ENCODE measurements around the gene GAS7.

Gene GAS7

DNA sequence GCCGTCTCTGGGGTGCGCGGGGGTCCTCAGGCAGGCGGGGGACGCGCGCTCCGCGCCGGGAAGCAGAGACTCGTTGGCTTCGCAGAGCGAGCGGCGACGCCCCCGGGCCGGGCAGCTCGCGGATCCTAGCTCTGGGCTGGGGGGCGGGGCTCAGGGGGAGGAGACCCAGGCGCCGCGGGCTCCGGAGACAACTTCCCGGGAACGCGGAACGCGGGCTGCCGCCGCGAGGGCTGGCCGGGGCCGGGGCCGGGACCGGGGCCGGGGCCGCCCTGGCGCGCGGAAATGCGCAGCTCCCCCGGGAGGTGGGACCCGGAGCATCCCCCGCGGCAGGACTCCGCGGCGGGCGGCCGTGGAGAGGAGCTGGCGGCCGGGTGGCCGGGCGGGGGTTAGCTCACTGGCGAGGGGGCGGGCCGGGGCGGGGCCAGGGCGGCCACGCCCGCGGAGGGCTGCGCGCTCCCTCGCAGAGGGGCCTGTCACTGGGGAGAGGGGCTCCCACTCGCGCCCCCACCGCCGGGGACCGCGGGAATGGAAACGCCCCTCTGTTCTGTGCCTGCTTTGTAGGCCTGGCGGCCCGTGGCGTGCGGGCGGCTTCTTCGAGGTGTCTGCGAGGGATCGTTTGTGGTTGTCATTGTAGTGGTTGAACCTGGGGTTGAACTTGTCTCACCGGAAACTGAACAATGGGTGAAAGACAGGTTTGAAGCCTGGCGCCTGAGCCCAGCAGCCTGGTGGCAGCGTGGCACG, at the start of gene GAS7:
Gene GAS7, minus strand, starts transcription at position 98 of the 741 bp plus-strand sequence.
- peak in 42 of 58 donors; percentile 16 to 78 (median 52) for DNase-seq

DNA sequence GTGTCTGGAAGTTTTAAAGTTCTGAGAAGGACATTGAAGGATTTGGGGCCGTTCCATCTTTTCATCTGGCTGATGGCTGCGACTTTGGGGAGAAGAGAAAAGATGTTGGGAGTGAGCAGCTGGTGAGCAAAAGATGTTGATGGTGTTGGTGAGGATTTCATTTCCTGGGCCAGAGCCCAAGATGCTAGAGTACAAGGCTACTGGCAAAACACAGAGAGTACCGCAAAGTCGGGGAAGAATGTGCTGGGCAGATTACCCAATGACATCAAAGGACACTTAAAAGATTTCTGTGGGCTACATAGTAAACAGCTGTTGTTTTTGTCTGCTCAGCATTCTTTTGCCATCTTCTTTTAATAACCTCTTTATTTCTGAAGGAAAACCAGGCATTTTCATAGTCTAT, 49.4 kb upstream of the GAS7 start:
- no peak for DNase-seq

DNA sequence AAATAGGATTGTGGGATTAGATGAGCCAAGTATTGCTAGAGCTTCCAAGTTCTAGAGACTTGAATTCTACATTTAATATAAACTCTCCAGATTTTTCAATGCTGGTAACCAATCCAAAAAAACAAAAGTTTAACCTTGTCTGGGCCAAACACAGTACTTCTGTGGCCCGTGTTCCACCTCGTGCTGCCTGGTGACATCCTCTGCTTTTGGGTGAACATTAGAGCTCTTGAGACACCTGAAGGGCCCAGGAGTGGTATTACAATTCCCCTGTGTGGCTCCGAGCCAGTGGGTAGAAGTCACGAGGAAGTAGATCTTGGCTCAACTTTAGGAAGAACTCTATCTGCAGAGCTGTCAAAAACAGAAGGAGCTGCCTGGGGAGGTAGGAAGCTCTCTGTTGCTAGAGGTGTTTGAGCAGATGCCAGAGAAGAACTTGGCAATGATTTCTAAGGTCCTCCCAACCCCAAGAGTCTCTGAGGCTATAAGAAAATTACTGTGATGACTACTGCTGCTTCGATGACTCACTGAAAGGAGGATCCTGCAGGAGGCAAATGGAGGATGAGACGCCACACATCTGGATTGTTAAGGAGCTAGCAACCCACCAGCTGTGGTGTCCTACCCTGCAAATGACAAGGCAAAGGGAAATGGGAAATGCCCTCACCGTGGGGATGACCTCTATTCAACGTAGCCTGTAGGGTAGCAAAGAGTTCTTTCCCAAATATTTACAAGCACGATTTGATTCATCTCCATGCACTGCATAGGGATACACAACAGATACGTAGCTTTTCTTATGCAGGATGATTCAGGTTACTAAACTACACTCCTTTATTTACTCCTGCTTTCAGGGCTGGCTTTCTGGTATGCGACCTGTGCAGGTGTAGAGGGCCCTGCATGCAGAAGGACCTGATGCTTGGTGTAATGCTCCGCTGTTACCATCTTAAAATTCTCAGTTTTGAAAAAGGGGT, 45.8 kb upstream of the GAS7 start:
- DNase-seq, result peak in 10 of 58 donors; percentile 4 to 53 (median 25)

DNA sequence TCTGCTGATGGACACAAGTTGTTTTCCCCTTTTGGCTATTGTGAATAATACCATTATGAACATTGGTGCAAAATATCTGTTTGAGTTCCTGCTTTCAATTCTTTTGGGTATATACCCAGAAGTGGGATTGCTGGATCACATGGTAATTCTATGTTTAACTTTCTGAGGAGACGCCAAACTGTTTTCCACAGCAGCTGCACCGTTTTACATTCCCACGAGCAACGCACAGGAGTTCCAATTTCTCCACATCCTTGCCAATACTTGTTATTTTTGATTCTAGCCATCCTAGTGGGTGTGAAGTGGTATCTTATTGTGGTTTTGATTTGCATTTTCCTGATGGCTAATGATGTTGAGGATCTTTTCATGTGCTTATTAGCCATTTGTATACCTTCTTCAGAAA, 43.4 kb upstream of the GAS7 start:
- DNase-seq, result no peak

DNA sequence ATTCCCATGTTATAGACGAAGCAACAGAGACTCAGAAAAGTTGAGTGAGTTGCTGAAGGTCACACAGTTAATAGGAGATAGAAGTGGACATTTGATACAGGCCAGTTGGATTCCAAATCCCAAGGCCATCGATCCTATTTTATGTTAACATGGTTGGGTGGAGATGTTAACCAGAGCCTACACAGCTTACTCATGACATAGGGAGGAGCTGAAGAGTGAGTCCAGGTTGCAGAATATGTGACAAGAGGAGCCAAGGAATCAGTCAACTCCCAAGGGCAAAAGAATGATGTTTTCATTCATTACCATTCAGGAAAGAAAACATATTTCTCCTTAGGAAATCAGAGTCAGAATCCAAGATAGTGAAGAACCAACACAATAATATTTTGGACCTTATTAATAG, 40.3 kb upstream of the GAS7 start:
- DNase-seq, result no peak

DNA sequence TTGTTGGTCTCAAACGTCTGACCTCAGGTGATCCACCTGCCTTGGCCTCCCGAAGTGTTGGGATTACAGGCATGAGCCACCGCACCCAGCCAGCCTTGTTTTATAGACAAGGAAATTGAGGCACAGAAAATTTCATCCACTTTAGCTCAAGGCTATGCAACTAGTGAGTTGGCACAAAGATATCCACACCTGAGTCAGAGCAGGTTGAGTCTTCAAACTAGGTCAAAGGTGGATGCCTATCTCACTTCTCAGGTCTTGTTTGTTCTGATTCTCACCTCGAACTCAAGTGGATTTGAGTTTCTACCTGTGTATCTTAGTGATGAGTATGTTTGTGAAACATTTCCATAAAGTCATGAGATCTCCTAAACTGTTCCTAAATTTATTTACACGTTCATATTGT, 35.6 kb upstream of the GAS7 start:
- no peak for DNase-seq

DNA sequence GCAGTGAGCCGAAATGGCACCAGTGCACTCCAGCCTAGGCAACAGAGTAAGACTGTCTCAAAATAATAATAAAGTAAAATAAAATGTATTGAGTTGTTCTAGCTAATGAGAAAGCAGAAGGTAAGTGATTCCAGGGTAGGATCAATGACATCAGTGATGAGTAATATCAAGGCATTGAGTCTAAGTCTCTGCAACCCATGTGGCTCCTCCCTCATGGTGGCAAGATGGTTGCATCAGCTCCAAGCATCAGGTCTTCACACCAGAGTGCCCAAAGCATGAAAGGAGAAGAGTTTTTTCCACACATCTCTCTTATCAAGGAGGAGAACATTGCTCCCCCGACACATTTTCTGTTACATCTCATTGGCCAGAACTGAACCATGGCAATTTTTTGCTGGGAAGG, 34.8 kb upstream of the GAS7 start:
- no peak for DNase-seq

DNA sequence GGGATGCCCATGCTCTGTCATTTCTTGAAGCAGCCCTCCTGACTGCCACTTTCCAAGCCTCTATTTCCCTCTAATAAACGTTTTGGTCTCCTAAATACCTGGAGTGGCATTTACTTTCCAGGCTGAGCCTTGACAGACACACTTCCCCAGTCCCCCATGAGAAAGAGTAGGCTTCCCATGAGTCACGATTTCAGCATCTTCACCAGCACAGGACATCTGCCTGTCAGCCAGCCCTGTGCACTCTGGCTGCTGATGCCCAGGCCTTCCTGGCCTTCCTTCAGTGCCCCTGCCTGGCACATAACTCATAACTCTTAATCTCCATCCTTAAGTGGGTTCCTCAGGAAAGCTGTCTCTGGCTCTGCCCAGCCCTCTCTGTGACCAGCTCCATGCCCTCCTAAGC, 30.8 kb upstream of the GAS7 start:
- no peak for DNase-seq

DNA sequence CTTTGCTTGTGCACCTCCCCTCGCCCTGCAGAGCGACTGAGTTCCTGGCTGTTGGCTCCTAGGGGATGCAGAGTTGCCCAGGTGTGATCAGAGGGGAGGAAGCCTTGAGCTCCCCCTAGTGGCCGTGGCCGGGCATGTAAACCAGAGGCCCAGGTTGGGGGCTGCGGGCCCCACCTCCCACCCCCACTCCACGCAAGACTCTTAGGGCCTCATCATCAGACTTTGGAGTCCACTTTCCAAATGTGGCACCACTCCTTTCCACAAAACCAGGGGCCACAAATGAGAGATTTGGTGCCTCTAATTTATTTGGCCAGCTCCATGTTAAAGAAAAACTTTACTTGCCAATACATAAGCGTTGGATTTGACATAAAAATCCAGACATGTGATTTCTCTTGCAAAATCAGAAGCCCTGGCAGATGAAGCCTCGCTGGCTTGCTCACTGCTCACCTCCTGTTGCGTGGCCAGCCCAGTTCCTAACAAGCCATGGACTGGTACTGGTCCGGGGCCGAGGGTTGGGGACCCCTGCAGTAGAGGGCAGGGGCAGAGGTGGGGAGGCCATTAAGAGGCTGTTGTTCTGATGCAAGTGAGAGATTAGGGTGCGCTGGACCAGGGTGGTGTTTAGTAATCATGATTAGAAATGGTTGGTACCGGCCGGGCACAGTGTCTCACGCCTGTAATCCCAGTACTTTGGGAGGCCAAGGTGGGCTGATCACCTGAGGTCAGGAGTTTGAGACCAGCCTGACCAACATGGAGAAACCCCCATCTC, 28.7 kb upstream of the GAS7 start:
- peak in 26 of 58 donors; percentile 2 to 63 (median 15) for DNase-seq

DNA sequence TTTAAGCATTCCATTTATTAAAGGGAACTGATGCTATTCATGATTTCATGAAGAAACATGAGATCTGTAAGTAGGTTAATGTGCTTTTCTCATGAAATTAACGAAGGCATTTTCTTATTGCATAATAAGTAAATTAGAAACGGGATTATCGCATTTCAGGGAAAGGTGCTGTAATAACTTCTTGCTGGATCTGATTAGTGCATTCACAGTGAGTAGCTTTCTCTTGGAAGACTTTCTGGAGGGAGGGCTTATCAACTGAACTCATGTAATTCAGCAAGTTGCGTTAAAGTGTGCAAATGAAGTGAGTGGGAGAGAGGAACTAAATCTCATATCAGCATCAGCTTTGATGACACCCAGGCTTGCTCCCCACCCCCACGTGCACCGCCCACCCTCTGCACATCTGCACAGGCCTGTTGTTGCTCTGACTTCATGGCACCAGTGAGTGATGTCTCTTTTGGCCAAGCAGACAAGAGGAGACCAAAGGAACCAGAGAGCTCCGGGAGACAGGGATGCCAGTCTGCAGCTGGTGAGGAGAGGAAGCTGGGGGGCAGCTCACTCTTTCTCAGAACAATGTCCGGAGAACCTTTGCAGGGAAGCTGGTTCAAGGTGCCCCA, 26.3 kb upstream of the GAS7 start:
- DNase-seq, result peak in 37 of 58 donors; percentile 4 to 70 (median 33)

DNA sequence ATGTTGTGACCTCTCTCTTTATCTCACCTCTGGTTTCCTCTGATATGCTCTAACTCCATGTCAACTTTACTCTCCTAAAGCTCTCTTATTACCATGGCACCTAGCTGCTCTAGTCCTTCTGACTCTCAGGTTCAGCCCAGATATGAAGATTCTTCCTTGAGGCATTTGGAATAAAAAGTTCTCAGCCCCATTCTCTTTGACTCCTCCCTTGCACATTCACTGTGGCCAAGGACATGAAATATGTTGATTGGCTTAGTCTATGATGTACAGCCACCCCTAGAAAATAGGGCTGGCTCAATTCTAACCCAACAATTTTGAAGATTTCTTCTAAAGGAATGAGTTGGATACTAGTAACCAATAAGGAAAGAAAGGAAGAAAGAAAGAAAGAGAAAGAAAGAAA, 20.8 kb upstream of the GAS7 start:
- no peak for DNase-seq

DNA sequence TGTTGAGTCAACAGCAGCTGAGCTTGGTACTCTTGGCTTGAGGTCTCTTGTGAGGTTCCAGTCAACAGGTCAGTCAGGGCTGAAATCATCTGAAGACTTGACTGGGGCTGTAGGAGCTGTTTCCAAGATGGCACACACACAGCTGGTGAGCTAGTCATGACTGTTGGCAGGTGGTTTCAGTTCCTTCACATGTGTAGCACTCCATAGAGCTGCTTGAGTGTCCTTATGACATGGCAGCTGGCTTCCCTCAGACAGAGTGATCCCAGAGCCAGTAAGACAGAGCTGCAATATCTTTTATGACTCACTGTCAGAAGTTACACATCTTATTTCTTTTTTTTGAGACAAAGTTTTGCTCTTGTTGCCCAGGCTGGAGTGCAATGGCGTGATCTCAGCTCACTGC, 19.5 kb upstream of the GAS7 start:
- DNase-seq, result no peak

DNA sequence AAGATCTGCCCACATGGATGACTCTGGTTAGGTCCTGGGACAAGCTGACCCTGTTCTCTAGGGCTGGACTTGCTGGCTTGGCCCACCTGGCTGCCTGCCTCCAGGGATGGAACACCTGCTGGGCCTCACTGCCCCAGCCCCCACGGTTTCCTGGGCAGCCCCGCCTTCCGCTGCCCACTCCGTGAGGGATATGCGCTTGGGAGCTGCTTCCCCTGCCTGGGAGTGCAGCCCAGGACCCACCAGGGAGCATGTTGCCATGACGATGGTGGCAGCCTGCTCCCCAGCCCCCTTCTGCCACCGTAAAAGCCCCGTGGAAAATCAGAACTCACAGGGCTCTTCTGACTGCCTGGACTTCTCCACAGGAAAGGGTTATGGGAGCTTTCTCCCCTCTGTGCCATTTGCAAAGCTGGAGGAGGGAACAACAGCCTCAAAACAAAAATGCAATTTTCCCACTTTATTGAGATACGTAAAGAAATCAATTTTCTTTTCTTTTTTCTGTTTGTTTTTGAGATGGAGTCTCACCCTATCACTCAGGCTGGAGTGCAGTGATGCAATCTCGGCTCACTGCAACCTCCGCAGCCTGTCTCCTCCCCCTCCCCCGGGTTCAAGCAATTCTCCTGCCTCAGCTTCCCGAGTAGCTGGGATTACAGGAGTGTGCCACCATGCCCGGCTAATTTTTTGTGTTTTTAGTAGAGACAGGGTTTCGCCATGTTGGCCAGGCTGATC, 18.0 kb upstream of the GAS7 start:
- peak in 45 of 58 donors; percentile 7 to 82 (median 48) for DNase-seq

DNA sequence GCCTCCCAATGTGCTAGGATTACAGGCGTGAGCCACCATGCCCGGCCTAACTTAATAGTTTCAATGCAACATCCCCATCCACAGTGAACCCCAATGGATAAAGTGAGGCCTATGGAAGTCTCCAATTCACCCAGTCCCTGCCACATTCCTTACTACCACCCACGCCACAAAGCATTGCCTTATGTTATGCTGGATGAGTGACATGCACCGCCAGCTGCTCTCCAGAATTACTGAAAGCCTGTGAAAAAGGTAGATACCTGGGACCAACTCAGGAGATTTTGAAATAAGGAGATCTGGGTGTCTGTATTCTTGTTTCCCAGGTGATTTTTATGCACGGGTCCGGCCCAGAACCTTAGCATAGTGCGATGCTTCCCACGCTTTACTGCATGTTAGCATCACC, 16.9 kb upstream of the GAS7 start:
- no peak for DNase-seq

DNA sequence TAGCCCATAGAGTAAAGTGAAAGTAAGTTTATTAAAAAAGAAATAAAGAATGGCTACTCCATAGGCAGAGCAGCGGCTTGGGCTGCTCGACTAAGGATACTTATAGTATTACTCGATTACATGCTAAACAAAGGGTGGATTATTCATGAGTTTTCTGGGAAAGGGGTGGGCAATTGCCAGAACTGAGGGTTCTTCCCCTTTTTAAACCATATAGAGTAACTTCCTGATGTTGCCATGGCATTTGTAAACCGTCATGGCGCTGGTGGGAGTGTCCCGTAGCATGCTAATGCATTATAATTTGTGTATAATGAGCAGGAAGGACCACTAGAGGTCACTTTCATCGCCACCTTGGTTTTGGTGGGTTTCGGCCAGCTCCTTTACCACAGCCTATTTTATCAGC, 13.3 kb upstream of the GAS7 start:
- DNase-seq, result no peak

DNA sequence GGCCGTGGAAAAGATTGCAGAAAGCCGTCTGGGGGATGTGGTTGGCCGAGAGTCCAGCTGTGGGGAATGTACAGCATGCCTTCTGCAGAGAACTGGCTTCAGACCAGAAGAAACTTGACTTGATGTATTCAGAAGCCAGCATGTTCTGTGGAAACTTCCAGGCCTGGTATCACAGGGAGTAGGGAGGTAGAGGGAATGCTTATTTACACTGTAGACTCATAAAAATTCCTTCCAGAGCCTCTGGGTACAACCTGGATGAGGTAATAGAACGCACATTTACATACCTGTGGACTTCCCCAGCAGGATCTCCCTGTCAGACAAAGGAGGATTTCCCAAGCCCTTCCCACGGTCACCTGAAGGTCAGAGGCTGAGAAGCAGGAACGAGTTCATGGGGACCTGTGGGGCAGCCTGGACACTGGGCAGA, 11.8 kb upstream of the GAS7 start:
- DNase-seq, result no peak

DNA sequence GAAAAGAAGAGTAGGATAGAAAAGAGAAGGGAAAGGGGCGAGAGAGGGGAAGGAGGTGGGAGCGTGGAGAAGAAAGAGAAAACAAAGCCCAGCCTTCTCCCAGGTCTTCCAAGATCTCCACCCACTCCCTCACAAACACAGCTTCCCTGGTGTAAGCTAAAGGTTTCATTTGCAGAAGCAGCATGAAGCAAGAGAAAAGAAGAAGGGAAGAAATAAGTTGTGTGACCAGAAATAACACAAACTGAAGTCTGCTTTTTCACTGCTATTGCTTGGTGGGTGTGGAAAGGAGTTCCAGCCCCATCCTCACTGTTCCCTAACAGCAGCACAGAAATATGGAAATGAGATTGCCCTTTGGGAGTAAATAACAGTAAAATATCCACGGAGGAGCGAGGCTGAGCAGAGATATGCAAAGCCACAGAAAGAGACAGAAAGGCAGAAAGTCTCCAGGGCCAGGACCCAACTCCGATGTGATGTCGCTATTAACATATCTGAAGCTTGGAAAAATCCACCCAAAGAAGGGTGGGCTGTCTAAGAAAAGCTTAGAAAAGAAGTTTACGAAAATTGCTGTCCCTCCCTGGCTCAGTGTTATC, 10.3 kb upstream of the GAS7 start:
- DNase-seq, result no peak

DNA sequence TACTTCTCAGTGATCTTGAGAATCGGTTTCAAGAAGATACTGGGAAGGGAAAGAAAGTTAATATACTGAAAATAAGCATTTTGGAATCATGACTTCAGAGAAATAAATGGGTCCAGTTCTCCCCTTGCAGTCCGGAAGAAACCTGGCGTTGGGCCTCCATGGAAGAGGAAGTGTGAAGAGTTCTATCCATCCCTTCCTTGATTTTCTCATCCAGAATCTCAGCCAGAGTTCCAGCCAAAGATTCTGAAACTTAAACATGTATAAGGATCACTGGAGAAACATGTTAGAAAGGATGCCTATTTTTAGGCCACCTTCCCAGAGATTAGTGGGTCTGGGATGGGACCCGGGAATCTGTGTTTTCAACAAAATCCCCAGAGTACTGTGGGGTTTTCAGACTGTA, 8.7 kb upstream of the GAS7 start:
- DNase-seq, result no peak

DNA sequence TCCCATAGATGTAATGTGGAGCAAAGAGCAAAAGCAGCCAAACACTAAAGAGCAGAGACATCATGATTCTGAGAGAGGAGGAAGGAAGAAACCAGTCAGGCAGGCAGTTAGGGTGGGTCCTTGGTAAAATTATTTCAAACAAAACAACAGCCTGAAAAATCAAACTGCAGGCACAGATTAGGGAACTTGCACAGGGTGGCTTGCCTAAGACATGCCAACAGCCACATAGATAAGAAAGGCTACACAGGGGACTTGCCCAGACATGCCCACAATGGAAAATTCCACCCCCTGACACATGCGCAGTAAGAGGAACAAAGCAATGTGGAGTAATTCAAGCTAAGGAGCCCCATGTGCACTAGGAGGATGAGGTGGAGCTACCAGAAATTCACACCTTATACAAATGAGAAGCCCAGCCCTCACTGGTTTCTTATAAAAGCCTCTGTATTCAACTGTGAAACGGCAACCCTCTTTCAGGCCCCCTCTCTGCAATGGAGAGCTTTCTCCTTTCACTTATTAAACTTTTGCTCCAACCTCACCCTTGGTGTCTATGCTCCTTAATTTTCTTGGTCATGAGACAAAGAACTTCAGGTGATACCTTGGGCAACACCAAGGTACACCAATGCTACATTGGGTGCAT, 7.3 kb upstream of the GAS7 start:
- DNase-seq, result no peak

DNA sequence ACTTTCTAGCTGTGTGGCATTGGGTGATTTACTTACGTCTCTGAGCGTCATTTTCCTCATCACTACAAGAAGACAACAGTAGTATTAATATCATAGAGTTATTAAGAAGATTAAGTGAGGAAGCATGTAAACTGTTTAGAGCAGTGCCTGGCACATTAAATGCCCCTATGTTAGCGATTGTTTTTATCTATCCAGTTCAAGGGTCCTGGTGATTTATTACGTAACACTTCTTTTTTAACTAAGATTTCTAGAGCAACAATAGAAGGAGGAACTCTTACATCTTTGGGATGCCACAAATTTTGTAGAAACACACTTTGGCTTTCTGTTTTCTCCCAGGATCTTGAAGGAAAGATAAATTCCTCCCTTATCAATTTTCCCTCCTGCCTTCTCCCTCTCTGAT, 3.3 kb upstream of the GAS7 start:
- DNase-seq, result no peak
